Retina (tissue), 1 donor: ENCODE measurements around the gene SHOC2.
"Not testable (repeated sequence)": the region's sequence is repeated elsewhere in the genome, so short reads cannot be mapped to it uniquely, and the experiment has no call there.

Source experiments
- DNase-seq: peaks from one replicate; pipeline ENCODE4 v3.0.0-alpha.2; 2016

SHOC2 gene

DNA sequence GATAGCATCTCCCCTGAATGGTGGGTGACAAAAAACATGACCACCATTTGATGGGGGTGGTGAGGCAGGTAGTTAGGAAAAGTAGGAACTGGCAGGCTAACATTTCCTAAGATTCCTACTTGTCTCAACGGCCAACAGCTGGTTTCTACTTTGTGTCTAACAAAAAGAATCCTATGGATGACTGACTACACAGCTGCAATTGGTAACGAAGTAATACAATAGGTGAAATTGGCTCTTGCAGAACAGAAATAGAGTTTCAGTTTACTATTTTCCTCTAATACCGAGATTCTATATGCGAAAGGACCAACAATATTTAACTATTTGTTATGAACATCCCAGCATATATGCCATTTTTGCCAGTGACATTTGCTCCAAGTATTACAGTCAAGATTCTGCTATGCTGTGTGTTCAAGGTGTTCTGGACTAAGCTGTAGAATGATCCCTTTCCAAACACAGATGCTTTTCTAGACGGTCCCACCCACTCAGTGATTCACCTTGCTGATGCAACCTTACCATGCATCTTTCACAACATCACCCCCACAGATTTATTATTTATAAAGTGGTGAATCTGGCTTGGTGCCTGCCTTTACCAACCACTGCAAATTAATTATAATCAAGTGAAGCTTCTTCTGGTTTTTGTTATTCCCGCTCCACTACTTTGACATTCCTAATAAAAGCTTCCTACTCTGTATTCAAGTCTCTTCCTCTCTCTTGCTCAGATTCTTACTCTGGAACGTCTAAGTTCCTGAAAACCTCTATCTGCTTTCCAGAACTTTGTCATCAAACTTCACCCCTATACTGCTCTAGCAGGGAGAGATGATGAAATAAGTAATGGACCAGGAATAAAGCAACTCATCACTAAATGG is 17.2 kb upstream of the SHOC2 start:
- no peak for DNase-seq

DNA sequence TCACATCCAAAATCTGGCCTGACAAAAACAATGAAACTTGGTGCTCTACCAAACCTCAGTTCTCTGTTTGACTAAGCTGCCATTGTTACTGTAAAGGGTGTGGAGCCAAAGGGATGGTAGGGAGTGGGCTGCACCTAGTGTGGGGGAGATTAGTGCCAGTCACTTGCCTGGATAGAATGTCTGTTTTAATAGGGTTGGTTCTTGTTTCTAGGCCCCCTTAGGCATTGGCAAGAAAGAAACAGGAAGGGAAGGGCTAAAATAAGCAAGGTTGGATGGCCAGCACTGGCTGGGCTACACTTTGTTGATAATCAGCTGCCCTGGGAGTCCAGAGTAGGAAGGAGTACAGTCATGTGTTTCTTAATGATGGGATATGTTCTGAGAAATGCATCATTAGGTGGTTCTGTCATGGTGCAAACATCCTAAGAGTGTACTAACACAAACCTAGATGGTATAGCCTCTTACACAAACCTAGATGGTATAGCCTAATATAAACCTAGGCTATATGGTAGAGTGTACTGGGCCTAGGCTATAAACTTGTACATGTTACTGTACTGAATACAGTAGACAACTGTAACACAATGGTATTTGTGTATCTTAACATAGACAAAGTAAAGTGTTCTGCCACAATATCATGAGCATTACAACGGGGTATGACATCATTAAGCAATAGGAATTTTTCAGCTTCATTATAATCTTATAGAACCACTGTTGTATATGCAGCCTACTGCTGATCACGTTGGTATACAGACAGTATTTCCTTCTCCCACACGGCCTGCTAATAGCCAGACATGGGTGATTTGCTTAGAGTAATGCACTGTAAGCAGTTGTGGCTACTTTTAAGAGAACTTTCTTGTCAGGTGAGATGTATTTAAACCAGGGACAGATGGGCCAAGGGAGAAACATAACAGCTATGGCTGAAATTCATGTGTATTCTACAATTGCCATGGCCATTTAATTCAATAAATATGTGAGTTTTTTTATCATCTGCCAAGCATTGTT is 15.8 kb upstream of the SHOC2 start:
- DNase-seq = no peak

GRCh38 chr10:110910138-110910537 is 9.3 kb upstream of the SHOC2 start:
- no peak for DNase-seq

DNA sequence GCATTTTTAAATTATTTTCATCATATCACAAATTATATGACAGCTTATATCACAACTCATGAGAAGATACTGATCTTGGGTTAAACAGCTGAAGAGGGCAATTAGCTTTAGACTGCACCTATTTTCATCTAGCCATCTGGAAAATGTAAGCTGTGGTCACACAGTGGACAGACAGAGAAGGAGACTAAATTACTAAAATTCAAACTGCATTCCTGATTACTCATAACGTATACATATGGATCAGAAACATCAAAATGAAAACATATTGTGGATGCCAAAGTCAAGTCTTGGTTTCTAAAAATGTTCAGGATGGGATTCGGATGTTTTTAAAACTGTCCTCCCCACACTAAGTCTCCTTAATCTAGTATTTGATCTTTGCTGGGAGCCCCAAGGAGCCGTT is 7.0 kb upstream of the SHOC2 start:
- DNase-seq = no peak

- DNase-seq = no peak
These were observed 5.0 kb upstream of the SHOC2 start for GRCh38 chr10:110914431-110914830.

DNA sequence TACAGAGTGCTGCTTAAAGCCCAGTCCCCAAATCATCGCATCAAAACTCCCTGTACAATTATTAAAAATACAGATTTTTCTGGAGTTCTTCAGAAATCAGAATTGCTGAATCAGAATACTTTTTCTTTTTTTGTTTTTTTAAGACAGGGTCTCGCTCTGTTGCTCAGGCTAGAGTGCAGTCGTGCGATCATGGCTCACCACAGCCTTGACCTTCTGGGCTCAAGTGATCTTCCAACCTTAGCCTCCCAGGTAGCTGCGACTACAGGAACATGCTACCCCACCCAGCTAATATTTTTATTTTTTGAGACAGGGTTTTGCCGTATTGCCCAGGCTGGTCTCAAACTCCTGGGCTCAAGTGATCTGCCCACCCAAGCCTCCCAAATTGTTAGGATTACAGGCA is 4.4 kb upstream of the SHOC2 start:
- DNase-seq = no peak

GRCh38 chr10:110915600-110915999 is 3.8 kb upstream of the SHOC2 start:
- not testable (repeated sequence) for DNase-seq

DNA sequence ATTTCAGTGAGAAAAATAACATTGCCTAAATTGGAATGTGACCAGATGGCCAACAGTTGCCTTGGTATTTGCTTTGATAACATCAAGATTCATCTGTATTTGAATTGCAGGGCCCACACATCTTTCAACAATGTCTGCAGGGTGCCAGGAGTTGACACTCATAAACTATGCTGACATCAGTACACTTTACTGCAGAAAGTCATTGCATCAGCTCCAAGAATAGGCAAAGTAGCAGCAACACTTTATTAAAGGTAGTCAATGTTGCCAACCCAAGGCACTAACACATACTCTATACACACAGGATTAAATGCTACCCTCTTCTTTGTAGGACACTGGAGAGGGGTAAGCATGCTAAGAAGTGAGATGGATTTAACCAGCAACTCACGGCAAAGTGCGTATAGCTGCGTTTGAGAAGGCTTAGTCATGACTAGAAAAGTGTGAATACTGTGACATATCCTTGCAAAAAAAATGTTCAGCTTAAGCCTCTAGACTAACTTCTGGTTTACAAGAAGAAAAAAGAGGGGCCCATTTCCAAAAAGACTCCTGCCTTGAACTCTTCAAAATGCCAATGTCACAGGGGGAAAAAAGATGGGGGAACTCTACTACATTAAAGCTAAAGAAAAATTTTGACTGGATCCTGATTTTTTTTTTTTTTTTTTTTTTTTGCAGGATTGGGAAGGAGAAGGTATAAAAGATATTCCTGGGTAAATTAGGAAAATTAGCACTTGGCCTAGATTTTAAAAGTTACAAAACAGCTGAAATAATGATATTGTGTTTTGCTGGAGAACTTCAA is 2.7 kb upstream of the SHOC2 start:
- no peak for DNase-seq

DNA sequence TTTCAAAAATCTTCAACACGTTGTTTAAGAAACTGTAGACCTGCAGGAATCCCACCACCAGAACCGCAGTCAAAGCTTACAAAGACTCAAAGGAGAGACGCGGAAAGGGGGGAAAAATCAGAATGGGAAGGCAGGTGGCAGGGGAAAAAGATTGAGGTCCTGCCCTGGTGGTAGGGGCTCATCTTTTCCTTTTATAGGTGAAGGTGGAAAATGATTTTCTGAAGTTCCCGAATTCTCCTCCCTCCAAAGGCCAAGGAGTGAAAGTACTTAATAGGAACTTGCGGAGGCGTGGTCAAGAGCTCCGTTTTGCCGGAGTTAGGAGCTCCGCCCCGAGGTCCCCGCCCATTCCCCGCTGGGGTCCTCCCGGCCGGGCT is 1.1 kb upstream of the SHOC2 start:
- no peak for DNase-seq

DNA sequence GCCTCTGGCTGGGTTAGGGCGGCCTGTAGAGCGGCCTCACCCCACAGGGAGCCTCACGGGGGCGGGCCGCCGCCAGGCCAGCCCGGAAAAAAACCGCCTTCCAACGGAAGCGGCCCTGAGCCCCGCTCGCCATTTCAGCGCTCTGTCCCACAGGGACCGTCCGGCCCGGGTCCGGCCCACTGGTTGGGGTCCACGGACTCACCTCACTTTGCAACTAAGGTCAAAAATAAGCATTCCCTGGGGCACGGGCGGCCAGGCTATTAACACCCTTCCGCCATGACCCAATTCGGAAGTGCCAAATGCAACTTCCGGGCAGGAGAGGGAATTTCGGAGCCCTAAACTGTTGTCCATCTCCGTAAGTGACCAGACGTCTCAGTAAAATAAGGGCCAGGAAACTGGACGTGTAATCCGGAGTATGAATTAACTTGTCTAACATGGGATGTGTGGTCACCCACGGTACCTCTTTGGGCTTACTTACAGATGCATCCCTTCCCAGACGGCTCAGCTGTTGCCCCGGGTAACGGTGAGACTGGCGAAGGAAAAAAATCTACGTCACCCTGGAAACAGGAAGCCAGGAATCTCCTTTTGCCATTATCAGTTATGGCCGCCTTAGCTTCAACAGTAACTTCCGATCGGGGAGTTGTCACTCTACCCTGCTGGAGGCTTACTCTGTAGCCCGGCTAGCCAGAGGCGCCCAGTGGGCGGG is 608 bp upstream of the SHOC2 start, which contains the start of gene BBIP1:
TSS of gene BBIP1 (minus strand) at position 538 of the 706 bp plus-strand sequence. CDS start 1,023 bp downstream, outside the sequence.
- peak; percentile 98 for DNase-seq

- peak; percentile 87 for DNase-seq
These were observed 822 bp downstream of the SHOC2 start for GRCh38 chr10:110919971-110920881.

DNA sequence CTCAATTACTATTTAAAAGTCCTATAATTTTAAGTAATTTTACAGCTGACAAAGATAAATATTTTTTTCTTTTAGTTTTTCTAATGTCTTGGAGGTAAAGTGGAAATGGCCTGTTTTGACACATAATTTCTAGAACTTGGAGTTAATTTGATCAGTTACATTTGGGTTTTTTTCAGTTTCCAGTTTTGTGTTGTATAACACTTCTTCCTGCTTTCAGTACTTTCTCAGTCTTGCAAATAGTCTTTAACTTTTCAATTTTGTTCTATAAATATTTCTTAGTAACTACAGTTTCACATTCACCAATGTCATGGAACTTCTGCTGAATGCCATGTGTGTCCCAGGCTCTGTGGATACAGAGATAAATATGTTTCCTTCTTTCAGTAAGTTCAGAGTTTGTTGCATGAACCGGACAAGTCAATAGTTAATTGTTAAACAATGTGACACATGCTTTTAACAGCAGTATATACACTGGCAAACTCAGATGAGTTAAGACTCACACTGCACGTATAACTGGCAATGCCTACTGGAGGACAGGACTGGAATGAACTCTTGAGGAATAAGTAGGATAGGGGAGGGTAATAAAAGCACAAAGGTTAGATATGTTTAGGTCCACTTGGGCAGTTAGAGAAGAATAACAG is 4.6 kb downstream of the SHOC2 start:
- DNase-seq = no peak

GRCh38 chr10:110927461-110927860 is 8.1 kb downstream of the SHOC2 start:
- no peak for DNase-seq

GRCh38 chr10:110931769-110932381 is 12.5 kb downstream of the SHOC2 start:
- no peak for DNase-seq

DNA sequence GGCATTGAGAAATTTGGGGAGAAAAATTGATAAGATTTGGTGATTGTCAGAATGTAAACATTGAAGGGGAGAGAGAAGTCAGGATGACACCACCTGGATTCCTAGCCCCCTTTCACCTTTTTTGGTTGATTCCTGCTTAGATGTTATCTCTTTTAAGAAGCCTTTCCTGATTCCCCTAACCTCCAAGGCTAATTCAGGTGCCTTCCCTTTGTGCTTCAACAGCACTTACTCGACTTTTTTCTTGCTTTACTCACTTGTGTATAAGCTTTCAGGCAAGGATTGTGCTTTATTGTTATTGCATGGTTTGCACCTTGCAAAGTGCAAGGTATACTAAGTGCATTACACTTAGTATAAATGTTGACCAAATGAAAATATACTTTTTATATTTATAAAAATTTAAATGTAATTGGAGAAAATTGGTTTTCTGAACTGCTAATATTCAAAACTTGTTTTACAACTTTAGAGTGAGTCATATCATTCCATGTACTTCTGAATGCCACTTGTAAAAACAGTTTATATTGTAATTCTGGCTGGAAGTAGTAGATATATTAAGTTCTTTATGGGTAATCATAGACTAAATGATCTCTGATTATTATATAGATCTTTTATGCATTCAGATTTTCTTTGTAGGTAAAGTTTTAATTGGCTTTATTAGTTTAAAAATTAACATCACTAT is 13.2 kb downstream of the SHOC2 start:
- DNase-seq = no peak

GRCh38 chr10:110936757-110937156 is 17.4 kb downstream of the SHOC2 start:
- no peak for DNase-seq

GRCh38 chr10:110939419-110939818 is 20.0 kb downstream of the SHOC2 start:
- DNase-seq = no peak

- no peak for DNase-seq
These were observed 25.5 kb downstream of the SHOC2 start for GRCh38 chr10:110944792-110945396.

DNA sequence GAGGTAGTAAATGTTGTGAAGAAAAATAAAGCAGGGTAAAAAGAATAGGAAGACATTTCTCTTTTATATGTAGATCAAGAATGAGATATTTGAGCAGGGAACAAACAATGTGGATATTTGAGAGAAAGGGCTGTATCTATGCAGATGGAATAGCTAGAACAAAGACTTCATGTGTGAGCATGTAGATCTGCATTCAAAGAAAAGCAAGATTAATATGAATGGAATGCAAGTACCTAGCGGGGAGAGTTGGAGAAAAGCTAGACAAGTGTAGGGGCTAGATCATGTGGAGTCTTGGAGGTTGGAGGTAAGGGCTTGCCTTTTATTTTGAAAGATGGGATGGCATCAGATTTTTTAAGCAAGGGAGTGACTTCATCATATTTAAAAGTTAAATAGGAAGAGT is 27.1 kb downstream of the SHOC2 start:
- DNase-seq = no peak
